Measurements from ENCODE around the gene SMIM29. TPM values are rescaled to one million over a fixed set of nuclear protein-coding genes. Genes with fewer than 3 reads are reported as not detected.
"Not testable (repeated sequence)": the region's sequence is repeated elsewhere in the genome, so short reads cannot be mapped to it uniquely, and the experiment has no call there.

The SMIM29 gene
- total and polyA plus RNA-seq, 10 of the 15 experiments (the other 5 are each of a cell fraction or from before 2014, with no cell fraction given) = 7.1 to 30.0 (median 16.2) TPM

DNA sequence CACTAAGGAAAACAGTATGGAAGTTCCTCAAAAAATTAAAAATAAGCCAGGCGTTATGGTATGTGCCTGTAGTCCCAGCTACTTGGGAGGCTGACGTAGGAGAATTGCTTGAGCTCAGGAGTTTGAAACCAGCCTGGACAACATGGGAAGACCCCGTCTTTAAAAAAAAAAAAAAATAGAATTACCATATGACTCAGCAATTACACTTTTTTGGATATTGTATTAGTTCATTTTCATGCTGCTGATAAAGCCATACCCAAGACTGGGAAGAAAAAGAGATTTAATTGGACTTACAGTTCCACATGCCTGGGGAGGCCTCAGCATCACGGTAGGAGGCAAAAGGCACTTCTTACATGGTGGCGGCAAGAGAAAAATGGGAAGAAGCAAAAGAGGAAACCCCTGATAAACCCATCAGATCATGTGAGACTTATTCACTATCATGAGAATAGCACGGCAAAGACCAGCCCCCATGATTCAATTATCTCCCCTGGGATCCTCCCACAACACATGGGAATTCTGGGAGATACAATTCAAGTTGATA lies 10.8 kb upstream of the SMIM29 start:
- in situ Hi-C loops (cut with MboI) = no loop called here
- H3K4me2 ChIP-seq (ENCODE audit: control insufficient read depth, insufficient read depth) = no peak overlapping the region
- ChIA-PET CTCF (no interaction called here), RAD21 (ENCODE audit: unreplicated experiment) (no interaction called here), SMC1A (ENCODE audit: uncharacterized antibody, unreplicated experiment) (no interaction called here), POLR2A (no interaction called here)
- H3K79me2 ChIP-seq (ENCODE audit: control insufficient read depth, insufficient read depth, low read length) = no peaks in the 10 kb centered on the region
- BruUV-seq (replicated peaks) = no TSS peak
- DNase-seq (ENCODE audit: low read depth, low spot score) (no peak), ATAC-seq (no peak), FAIRE-seq (no peak)
- no peaks in the 10 kb centered on the region for H3K36me3 ChIP-seq (ENCODE audit: control insufficient read depth in 2 of 2, insufficient read depth in 2 of 2, low read length in 1 of 2)
- no peaks in the 10 kb centered on the region for H3K27me3 ChIP-seq (replicated peaks in 1 of 2; ENCODE audit: control insufficient read depth in 2 of 2, insufficient read depth in 2 of 2, low read length in 1 of 2)
- intact Hi-C loops (cut with micrococcal nuclease; ENCODE audit: unreplicated experiment) = no loop called here
- H3K9me3 ChIP-seq (replicated peaks; ENCODE audit: control insufficient read depth, insufficient read depth, low read length) = no peaks in the 10 kb centered on the region; the same call in 2 of the 3 replicates
- no peak overlapping the region for H2AFZ ChIP-seq (ENCODE audit: control insufficient read depth, low read depth, low read length)
- H4K20me1 ChIP-seq (ENCODE audit: control insufficient read depth, insufficient read depth) = no peaks in the 10 kb centered on the region
- 73% methylated on average over 6 of the region's 6 CpGs for WGBS (ENCODE audit: insufficient coverage, insufficient replicate concordance, low lambda C conversion rate, missing lambda C conversion rate)
- H3K4me1 ChIP-seq (ENCODE audit: control insufficient read depth, insufficient read depth, low read length) = no peaks in the 10 kb centered on the region
- TF ChIP-seq, protein P1, sequence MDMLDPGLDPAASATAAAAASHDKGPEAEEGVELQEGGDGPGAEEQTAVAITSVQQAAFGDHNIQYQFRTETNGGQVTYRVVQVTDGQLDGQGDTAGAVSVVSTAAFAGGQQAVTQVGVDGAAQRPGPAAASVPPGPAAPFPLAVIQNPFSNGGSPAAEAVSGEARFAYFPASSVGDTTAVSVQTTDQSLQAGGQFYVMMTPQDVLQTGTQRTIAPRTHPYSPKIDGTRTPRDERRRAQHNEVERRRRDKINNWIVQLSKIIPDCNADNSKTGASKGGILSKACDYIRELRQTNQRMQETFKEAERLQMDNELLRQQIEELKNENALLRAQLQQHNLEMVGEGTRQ (IDR thresholded peaks at IDR 0.05; ENCODE audit: borderline replicate concordance, low read depth, low read length) = no peak
- TF ChIP-seq SUPT20H (IDR thresholded peaks at IDR 0.05; ENCODE audit: borderline replicate concordance, control insufficient read depth, low read depth, low read length) (no peak), TCF3 (IDR thresholded peaks at IDR 0.05; ENCODE audit: borderline replicate concordance, insufficient read depth, low read depth, low read length) (no peak), WRNIP1 (IDR thresholded peaks at IDR 0.05; ENCODE audit: borderline replicate concordance, low read depth, low read length) (no peak), PML (IDR thresholded peaks at IDR 0.05; ENCODE audit: low read length) (no peak), NFYA (IDR thresholded peaks at IDR 0.05; ENCODE audit: borderline replicate concordance, low read depth, low read length) (no peak), RCOR1 (conservative IDR thresholded peaks at IDR 0.05; ENCODE audit: low read depth, low read length) (no peak), RELA (IDR thresholded peaks at IDR 0.05; ENCODE audit: borderline replicate concordance, partially characterized antibody) (no peak), SIX5 (IDR thresholded peaks at IDR 0.05; ENCODE audit: low read depth, low read length, severe bottlenecking) (no peak)
- TF ChIP-seq, protein P2, sequence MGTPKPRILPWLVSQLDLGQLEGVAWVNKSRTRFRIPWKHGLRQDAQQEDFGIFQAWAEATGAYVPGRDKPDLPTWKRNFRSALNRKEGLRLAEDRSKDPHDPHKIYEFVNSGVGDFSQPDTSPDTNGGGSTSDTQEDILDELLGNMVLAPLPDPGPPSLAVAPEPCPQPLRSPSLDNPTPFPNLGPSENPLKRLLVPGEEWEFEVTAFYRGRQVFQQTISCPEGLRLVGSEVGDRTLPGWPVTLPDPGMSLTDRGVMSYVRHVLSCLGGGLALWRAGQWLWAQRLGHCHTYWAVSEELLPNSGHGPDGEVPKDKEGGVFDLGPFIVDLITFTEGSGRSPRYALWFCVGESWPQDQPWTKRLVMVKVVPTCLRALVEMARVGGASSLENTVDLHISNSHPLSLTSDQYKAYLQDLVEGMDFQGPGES (IDR thresholded peaks at IDR 0.05) = no peak
- H3K4me3 ChIP-seq = no peak overlapping the region
- H3K9ac ChIP-seq (ENCODE audit: control insufficient read depth, insufficient read depth, low read length) = no peak overlapping the region
- no peak overlapping the region for H3K27ac ChIP-seq (ENCODE audit: control insufficient read depth, insufficient read depth)

DNA sequence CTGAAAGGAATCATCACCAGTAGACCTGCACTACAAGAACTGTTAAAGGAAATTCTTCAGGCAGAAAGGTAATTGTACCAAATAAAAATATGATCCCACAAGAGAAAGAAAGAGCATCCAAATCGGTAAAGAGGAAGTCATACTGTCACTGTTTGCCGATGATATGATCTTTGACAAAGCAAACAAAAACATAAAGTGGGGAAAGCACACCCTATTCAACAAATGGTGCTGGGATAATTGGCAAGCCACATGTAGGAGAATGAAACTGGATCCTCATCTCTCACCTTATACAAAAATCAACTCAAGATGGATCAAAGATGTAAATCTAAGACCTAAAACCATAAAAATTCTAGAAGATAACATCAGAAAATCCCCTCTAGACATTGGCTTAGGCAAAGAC lies 3.6 kb upstream of the SMIM29 start:
- H3K27me3 ChIP-seq (replicated peaks in 1 of 2; ENCODE audit: control insufficient read depth in 2 of 2, insufficient read depth in 2 of 2, low read length in 1 of 2); H3K4me2 ChIP-seq (ENCODE audit: control insufficient read depth, insufficient read depth); POLR2A ChIA-PET; in situ Hi-C loops (cut with MboI); H3K4me3 ChIP-seq; H3K27ac ChIP-seq (ENCODE audit: control insufficient read depth, insufficient read depth); H3K9ac ChIP-seq (ENCODE audit: control insufficient read depth, insufficient read depth, low read length); H3K79me2 ChIP-seq (ENCODE audit: control insufficient read depth, insufficient read depth, low read length); FAIRE-seq; H3K36me3 ChIP-seq (ENCODE audit: control insufficient read depth in 2 of 2, insufficient read depth in 2 of 2, low read length in 1 of 2); H3K9me3 ChIP-seq (replicated peaks; ENCODE audit: control insufficient read depth, insufficient read depth, low read length); intact Hi-C loops (cut with micrococcal nuclease; ENCODE audit: unreplicated experiment); ATAC-seq; DNase-seq (ENCODE audit: low read depth, low spot score); BruUV-seq (replicated peaks); SMC1A ChIA-PET (ENCODE audit: uncharacterized antibody, unreplicated experiment); H2AFZ ChIP-seq (ENCODE audit: control insufficient read depth, low read depth, low read length); H4K20me1 ChIP-seq (ENCODE audit: control insufficient read depth, insufficient read depth): not testable (repeated sequence)
- peaks cover 11% of the 10 kb centered on the region for H3K4me1 ChIP-seq (ENCODE audit: control insufficient read depth, insufficient read depth, low read length)
- WGBS (ENCODE audit: insufficient coverage, insufficient replicate concordance, low lambda C conversion rate, missing lambda C conversion rate) = 15% methylated on average over 2 of the region's 2 CpGs
- RAD21 ChIA-PET (ENCODE audit: unreplicated experiment) = interaction anchor here (1.0 kb wide), 1 partner anchor 163 kb away, joined by 4 read pairs; no protein-coding TSS in a partner anchor
- CTCF ChIA-PET = interaction anchor here (0.9 kb wide), 1 partner anchor 136 kb away, joined by 4 read pairs; no protein-coding TSS in a partner anchor
